Stimulated activated CD8-positive, alpha-beta memory T cell treated with anti-CD3 and anti-CD28 coated beads, Interleukin-15, amount 100 ng/mL, for 4 hours (primary cell): Measurements from ENCODE around the gene NCK2.
"Not testable (repeated sequence)": the region's sequence is repeated elsewhere in the genome, so short reads cannot be mapped to it uniquely, and the experiment has no call there.

Source experiments
- DNase-seq, 2 donors: peaks; one replicate each; pipeline ENCODE4 v3.0.0-alpha.2; 2020; ENCODE audit warnings: low read depth in 2 of 2

The NCK2 gene

DNA sequence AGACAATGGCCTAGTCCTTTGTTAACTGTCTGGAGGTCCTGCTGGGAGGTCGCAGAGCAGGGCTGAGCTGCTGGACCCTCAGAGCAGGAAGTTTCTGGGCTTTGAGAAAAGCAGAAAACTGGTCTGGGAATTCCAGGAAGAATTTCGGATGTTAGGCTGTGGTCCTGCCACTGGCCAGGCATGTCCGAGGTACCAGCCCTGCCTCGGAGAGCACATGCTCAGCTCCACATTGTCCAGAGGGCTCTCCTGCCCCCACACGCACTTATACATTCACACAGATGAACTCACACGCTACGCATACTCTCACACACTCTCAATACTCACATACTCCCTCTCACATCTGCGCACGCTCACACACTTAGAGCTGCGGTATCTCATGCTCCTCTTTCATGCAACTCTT, 146.1 kb downstream of the NCK2 start:
- no peak for DNase-seq

DNA sequence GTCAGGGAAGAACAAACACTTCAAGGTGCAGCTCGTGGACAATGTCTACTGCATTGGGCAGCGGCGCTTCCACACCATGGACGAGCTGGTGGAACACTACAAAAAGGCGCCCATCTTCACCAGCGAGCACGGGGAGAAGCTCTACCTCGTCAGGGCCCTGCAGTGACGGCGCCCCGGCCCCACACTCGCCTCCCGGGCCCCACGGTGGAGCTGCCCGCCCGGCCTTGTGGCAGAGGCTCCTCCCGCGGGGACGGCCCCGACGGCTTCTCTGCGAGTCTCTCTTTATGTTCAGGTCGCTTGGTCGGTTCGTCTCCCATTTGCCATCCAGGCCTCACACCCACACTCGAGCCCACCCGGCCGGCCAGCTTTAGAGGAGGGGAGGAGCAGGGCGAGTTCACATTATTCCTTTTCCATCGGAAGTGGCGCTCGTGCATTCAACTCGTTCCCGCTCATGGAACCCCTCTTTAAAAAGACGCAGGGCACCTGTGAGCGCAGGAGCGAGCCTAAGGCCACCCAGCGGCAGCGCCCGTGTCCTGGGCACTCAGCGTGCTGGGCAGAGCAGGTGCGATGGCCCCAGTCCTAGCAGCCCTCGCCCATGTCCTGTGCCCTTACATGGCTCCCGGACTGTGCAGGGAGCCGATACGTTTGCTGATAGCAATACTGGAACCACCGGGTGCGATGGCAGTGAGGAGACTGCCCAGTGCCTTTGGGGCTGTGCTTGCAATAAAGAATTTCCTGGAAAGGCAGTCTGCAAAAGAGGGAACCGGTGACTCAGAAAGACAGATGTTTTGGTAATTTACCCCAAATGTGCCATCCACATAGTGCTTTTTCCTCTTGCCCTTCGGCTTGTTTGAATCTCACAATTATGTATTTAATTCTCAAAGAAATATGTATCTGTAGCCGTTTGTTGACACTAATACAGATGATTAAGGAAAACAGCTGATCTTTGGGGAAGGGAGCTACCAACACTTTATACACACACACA, 148.6 kb downstream of the NCK2 start:
- no peak for DNase-seq

DNA sequence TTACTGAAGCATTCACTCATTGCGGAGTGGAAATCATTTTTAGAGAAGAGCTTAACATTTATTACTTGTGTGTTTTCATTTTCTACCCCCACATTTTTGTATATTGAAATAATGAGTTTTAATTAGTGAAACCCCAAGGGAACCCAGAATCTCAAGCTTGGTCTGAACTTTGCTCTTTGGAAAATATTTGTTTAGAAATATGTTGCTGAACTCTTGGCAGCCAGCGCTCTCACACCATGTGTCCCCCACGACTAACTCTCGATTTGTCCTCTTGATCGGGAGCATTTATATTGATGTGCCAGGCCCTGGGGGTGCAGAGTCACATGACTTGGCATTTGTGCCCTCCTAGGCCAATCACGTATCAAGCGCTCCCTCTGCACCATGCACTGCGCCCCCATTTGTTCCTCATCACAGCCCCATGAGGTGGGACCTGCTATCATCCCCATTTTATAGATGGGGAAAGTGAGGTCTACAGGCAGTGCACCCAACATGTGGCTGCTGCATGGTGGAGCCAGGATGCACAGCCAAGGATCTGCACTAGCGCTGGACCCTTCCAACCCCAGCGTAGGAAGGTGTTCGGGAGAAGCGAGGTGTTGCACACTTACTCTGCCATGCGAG, 149.7 kb downstream of the NCK2 start:
- no peak for DNase-seq

DNA sequence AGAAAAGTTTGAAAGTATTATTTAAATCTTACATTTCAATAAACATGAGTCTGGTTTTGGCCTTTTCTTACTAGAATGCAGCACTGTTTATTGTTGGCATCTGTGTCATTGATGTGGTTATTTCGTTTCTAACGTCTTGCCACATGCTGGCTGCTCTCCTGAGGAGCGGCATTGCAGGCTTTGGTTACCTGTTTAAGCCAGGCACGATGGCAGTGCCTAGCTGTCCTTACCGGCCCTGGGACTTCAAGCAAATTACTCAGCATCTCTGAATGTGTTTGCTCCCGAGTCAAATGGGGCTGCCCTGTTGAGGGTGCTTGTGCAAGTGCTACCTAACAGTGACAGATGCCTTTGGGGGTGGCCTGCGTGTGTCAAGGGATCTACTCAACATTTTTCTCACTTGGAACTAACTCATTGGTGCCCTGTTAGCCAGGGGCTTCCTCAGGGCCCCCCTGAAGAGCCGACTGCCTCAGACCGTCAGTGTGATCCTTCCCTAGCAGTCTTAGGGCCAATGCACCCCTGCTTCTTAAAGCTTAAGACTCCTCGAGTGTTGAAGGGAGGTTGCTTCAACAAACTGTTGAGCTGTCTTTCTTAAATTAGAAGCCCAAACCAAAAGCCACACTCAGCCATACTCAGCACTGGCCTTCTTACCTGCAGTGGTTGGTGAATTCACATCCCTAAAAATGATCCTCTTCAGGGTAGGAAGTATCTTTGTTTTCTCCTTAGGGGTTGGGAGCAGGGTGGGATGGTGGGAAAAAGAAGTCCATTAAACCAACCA, 151.5 kb downstream of the NCK2 start:
- DNase-seq: no peak

DNA sequence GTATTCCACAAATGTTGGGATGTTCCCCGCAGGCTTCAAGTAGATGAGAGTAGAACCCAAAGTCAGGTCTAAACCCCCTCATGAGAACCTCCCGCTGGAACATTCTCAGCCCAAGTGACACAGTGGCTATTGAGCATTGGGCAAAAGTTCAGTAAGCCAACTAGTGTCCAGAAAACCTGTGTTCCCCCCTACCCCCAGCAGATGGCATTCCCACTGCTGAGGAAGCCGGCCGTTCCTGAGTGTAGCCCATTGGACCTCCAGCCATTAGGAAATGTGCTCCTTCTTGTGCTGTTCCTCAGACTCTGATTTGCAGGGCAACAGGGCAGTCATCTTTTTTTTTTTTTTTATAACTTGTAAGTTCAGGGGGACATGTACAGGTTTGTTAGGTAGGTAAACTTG, 152.1 kb downstream of the NCK2 start:
- DNase-seq: no peak

DNA sequence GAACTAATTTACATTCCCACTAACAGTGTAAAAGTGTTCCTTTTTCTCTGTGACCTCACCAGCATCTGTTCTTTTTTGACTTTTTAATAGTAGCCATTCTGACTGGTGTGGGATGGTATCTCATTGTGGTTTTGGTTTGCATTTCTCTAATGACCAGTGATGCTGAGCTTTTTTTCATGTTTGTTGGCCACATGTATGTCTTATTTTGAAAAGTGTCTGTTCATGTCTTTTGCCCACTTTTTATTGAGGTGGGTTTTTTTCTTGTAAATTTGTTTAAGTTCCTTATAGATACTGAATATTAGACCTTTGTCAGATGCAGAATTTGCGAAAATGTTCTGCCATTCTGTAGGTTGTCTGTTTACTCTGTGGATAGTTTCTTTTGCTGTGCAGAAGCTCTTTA, 153.0 kb downstream of the NCK2 start:
- not testable (repeated sequence) for DNase-seq

DNA sequence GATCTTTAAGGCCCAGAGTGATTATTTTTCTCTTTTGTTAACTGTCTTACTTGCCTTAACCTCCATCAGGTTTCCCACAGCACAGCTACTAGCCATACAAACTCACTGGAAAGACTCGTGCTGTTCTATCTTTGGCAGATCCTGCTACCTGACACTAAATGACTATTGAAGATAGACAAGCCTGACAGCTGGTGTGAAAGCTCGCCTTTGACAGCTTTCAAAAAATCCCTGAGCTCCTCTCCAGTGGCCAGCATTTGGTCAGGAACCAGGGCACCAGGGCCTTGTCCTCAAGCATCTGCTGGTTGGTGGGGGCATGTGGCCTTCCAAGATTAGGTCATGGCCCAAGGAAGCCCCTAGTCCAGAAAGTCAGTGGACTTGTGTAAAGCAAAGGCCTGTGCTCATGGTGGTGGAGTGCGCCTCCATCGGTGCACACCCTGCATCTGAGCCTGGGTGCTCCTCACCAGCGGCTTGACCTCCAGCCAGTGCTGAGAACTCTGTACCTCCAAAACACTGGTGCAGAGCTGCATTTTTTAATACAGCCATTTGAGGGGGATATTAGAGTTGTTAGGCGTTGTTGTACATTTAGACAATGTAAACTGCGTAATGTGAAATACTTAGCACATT, 158.5 kb downstream of the NCK2 start:
- DNase-seq: no peak

DNA sequence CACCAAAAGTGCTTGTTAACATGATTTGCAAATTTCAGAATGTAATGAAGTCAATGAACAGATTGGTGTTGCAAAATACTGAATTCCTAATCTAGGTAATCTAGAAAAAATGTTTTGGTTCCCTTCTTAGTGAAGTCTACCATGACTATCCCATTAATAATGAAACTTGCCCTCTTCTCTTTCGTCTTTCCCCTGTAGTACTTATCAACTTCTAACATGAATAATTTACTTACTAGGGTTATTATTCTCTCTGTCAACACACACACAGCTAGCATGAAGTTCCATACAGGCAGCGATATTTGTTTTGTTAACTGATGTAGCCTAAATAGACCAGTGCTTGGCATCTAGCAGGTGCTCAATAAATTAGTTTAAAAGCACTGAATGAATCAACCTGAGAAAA, 160.2 kb downstream of the NCK2 start:
- DNase-seq: no peak

DNA sequence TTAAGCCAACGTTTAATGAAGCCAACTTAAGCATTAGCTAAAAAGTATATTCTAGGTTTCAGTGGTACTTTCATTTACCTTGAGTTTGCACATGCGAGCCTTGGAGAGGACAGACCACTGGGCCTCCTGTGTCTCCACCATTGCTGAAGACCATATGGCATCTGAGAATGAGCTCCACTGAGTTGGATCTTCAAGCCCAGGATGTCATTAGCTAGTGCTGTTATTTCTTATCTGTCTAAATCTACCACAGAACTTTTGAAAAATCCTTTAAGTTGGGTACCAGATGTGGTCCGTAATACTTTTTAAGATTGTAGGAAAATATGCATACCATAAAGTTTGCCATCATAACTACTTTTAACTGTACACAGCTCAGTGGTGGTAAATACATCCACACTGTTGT, 161.8 kb downstream of the NCK2 start:
- DNase-seq: no peak

DNA sequence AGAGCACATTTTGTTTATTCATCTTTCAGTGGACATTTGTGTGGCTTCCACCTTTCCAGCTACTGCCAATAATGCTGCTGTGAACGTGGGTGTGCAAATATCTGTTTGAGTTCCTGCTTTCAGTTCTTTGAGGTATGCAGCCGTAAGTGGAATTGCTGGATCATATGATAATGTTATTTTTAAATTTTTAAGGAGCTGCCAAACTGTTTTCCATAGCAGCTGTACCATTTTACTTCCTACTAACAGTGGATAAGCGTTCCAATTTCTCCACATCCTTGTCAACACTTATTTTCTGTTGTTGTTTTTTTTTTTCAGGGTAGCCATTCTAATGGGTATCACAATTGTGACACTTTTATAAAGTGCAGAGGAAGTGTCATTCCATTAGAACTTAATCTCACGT, 162.5 kb downstream of the NCK2 start:
- no peak for DNase-seq

DNA sequence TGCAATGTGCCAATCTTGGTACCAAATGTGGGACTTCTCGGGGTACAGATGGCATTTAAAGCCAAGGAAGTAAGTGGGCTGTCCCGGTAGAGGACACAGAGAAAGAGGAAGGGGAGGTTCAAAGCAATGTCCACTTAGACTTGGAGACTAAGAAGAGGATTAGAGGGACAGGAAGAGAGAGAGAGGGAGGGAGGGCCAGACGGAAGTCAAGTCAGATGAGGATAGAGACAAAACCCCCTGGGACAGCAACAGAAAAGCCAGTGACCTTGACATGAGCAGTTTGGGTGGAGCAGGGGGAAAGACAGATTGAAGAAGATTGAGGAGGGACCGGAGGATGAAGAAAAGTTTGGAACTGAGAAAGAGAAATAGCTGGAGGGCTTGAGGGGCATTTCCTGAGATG, 164.5 kb downstream of the NCK2 start:
- DNase-seq: no peak

DNA sequence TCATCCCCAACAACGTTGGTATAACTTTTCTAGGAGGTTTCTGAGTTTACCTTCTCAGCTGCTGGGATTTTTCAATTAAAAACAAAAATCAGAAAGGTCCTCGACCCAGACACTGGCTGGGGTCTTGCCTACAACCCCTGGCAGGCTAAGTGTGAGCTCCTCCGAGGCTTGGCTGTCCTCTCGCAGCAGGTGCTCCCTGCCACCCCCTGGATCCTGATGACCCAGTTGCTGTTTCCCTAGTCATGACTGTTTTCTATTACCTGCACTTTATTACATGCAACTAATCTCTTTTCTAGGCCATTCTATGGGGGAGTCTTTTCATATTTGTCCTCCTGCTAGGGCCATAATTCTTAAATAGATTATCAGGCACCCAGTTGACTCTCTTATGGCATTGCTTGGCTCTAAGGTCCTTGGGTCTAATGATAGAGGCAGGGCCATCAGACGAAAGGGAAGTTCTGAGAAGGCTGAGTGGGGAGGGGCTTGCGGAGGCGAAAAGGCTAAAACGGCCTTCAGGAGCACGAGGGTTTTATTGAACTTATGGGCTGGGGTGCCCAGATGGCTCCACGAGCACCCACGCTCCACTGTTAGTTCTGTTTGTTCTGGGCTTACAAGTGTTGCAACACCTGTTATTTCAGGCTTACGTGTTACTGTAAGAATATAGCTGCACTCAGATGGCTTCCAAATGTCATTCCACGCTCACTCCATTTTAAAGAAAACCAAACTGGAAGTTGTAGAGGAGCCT, 166.0 kb downstream of the NCK2 start:
- no peak for DNase-seq

DNA sequence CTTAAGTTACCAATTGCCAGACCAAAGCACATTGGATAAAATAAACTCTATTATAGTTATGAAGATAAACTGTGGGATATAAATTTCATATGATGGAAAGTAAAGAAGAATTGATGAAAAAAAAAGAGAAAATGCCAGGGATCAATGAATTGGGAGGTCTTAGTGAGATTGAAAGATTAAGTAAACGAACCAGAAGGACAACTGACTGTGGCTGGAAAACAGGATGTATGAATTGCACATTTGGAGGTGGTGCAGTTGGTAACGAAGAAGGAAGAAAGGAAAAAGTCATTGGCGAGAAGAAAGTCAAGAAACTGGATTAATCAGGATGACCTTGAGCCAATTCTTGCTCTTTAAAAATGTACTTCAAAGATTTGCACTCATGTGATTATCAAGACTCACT, 166.7 kb downstream of the NCK2 start:
- no peak for DNase-seq

DNA sequence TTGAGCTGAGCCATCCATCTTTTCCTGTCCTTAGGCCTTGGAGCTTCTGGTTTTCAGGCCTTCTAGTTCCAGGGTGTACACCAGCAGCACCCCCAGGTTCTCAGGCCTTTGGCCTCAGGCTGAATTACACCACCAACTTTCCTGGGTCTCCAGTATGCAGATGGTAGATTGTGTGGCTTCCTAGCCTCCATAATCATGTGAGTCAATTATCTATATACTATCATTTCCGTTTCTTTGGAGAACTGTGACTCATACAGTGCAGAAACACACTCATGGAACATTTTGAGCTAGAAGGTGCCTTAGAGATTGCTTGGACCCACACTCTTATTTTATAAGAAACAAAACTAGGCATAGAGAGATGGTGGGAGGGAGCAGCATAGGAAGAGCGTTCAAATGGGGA, 167.4 kb downstream of the NCK2 start:
- DNase-seq: no peak

DNA sequence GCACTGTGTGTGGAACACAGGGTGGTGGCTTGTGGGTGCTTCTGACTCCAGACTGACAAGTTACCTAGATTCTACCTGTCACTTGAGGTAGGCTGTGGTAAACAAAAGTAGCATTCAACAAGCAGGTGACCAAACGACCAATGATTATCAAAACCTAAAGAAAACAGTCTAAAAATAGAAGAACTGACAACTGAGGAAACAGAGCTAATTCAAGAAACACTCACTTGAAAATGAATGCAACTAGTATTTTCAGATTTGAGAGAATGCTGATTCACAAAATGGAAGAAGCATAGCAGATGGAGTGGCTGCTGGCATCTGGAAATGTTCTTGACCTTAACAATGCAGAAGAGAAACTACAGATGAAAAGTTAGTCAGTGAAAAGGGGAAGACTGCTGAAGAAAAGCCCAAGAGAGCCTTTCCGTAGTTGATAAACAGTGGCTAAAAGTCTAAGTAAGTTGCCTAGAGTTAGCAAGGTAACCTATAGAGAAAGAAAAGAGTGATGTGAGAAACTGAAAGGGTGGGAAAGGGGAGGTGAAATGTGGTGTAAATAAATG, 170.4 kb downstream of the NCK2 start:
- no peak for DNase-seq

DNA sequence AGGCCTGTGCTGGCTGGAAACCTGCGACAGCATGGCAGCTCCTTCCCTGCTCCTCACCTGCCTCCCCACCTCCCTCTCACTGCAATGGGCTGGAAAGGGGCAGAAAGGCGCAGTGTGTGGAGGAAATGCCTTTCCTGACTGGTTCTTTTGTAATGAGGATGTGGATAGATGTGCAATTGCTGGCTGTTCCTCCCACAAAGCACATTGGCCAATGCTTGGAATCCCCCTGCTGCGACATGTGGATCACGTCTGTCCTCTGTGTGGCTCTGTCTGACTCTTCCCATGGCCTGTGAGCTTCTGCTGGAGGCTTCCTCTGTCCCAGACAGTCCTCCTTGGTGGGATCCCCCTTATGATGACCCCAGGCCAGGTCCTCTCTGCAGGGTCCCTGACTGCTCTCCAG, 172.5 kb downstream of the NCK2 start:
- DNase-seq: no peak

DNA sequence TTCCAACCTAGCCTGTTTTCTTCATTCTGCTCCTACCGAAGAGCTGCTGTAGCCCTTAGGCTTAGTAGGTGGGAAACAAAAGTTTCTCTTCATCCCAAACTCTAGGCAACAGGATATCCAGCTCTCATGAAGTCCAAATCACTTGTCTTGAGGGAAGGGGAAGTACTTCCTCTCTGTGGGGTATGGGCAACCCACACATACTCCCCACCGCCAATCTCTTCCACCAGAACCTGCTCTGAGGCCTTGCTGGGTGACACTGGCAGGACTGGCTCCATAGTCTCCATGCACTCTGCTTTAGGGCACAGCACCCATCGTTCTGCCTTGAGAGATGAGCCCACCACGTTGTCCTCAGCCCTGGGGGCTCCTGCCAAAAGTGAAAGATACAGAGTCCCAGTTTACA, 173.0 kb downstream of the NCK2 start:
- no peak for DNase-seq

DNA sequence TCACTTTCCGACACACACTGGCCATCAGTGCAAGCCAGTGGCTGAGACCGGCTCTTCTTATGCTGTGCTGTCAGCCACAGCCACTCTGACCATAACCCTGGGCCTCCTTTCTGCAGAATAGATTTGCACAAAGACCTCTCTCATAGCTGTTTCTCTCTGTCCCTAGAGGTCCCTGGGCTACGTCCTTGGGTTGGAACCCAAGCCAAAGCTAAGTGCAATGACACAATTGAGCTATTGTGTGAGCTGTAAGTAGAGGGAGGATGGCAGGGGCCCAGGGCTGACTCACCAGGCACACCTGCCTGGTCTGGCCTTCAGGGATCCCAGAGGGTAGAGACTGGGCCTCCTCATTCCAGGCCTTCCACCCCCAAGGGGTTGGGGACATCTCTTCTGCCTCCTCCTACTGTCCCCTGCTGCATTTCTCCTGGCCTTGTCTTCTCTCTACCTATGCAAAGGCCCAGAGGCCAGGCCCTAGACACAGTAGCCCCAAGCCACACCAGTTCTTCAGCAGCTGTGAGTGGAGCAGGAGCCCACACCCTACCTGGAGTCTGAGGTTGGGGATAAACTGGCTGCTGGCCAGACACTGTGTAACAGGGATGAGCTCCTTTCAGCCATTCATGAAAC, 174.6 kb downstream of the NCK2 start:
- DNase-seq: no peak

DNA sequence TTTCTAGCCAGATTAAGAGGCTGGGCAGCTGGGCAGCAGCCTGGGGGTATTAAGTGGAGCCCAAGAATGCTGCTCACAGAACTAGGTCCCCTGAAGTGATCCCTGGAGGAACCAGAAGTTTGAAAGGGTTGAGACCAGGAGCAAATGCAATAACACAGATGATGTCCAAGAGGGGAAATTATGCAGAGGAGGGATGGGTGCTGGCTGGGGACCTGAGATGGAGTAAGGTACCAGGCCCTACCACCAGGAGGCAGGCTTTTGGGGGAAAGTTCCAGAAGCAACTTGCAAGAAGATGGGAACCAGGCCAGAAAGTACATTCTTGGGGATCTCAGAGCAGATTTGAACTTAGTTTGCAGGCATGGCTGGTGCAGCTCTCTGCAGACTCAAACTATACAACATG, 175.1 kb downstream of the NCK2 start:
- DNase-seq: peak in 1 of 2 donors; percentile 10

DNA sequence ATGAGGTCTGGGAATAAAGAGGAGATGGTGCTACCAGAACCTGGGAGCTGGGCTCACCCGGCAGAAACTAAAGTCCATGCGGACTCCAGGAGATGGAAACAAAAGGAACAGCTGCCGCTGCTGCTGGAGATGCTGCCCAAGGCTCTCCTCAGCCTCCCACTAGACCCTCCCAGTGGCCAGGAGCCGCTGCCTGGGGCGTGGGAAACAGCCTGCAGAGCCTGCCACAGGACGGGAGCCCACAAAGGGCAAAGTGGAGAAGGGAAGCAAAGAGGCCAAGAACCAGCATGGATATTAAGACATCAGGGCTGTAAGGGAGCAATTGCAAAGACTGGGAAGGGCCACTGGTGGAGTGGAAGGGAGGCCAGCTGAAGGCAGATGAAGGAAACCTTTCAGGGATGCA, 179.6 kb downstream of the NCK2 start:
- DNase-seq: no peak

DNA sequence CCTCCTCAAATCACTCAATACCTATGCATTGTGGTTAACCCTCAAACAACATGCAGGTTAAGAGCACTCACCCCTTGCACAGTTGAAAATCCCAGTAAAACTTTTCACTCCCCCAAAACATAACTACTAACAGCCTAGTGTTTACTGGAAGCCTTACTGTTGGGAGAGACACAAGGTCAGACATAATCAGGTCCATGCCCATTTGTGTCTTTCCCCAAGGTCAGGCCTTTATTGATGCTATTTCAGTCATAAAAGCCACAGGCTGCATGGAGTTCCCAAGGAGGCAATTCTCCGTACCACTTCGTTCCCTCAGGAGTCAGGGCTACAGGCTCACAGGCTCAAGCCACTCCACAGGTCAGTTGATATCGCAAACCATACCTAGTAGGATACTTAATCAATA, 180.2 kb downstream of the NCK2 start:
- no peak for DNase-seq
